PC-9 (cell line): ENCODE data around the gene ASIC4.

Experiments used
- CTCF ChIP-seq: fragments of 200-600 bp; sonication (generic); conservative IDR thresholded peaks from 2 replicates; pipeline ENCODE4 v1.6.1; 2017; ENCODE audit warnings: mixed run types, antibody characterized with exemption, mild to moderate bottlenecking, moderate library complexity
- EZH2 ChIP-seq: fragments of 200-600 bp; sonication (generic); IDR thresholded peaks from 2 replicates; pipeline ENCODE4 v1.8.0; 2017; ENCODE audit warnings: antibody characterized with exemption, low read depth

GRCh38 chr2:219560037-219560892 is 46.0 kb downstream of the ASIC4 start:
- TF ChIP-seq CTCF (peak; percentile 82), EZH2 (no peak)
